Dermis blood vessel endothelial cell (primary cell): ENCODE measurements around the gene DNAJC15. TPM values are rescaled to one million over a fixed set of nuclear protein-coding genes. Genes with fewer than 3 reads are reported as not detected.

Source experiments
- DNase-seq: peaks from one replicate; pipeline ENCODE4 v3.0.0; 2010
- total RNA-seq: library from RNA; depleted of rRNA; stranded (reverse); fragments of >200 nt; gene quantifications from 2 replicates; pipeline ENCODE4 v1.2.3, GENCODE V29; 2014

The DNAJC15 gene
- total RNA-seq, 1 donor from 2014 or later = 4.9 TPM

DNA sequence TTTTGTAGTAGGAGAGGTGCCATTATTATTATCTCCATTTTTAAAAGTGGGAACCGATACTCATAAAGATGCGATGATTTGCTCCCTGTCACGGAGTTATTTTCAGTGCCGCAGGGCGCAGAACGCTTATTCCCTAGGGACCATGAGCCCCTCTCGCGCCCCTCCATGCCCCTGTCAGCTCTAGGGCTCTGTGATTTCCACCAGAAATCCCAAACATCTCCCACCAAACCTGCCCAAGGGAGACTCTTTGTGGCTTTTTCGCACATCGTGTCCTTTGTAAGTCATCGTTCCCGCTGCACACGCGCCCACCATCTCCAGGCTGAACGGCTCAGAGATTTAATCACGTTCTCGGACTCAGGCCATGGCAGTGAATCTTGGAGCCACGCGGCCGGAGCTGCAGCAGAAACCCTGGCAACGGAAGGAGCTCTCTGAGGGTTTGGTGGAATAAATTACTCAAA is 105.1 kb downstream of the DNAJC15 start:
- no peak for DNase-seq

DNA sequence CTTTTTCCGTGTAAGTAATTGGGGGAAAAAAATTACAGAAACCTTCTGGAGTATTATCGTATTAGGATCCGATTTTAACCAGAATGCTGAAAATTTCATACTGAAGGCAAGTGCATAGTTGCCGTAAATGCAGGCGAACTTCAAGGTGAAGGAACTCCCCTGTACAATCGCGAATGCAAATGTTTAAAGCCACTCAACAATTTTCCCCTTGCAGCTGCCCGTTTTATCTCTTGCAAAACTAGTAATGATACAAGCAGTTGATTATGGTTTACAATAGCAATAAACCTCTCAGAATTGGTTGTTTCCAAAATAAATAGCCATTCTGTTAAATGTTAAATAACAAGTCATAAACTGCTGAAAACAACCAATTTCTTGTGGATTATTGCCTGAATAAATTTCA is 105.7 kb downstream of the DNAJC15 start:
- DNase-seq = no peak

DNA sequence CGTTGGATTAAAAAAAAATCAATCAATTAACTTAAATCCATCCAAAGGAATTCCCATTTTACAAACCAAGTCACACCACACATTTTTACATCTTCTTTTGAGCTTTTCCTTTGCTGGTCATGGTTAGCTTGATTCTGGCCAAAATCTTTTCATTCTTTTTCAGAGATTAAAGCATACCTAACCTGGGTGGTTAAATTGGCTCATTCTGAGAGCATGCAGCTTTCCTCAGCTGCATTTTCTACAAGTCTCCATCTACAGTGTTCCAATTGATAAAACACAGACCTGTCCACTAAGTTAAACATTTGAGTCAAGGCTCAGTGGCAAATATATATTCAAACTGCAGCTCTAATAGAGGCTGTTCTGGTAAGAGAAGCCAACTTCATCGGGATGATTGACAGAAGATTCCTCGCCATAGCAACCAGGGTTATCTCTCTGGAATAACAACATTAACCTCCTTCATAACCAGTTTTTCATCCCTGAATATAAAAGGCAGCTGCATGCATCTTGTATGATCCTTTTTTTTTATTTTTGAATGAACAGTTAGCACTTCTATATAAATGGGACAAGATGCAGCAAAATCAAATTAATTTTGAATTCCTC is 106.2 kb downstream of the DNAJC15 start:
- no peak for DNase-seq

- peak; percentile 36 for DNase-seq
Measured at GRCh38 chr13:43132257-43132656, 108.9 kb downstream of the DNAJC15 start.

DNA sequence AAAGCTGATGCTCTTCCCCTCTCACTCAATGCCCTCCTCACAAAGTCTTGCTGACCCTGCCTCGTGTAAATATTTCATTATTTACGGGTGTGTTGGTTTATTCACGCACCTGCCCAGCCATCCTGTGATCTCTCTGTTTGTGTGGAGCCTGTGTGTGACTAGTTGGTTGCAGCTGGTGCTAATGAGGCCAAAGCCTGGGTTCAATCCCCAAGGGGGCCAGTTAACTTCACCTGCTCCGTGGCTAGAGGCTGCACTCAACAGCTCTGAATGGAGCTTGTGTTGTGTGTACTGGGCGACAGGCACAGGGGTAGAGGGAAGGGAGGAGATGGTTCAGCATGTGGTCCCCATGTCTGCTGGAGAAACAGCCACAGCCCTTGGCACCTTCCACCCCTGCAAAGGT is 109.5 kb downstream of the DNAJC15 start:
- no peak for DNase-seq

DNA sequence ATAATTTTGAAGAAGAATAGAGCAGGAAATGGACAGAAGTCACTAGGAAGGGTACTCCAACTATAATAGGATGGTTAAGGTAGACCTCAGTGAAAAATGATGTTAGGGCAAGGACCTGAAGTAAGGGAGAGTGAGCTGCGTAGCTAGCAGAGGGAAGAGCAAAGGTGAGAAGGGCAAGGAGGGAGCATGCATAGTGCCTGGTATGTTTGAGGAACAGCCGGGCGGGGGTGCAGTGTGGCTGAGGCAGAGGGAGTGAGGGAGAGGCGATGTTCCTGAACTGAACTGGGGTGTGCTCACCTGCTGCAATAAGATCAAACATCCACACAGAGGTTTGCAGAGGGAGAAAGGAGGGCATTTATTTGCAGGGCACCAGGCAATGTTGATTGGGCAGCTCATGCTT is 110.4 kb downstream of the DNAJC15 start:
- DNase-seq = no peak

GRCh38 chr13:43134868-43135267 is 111.5 kb downstream of the DNAJC15 start:
- no peak for DNase-seq

DNA sequence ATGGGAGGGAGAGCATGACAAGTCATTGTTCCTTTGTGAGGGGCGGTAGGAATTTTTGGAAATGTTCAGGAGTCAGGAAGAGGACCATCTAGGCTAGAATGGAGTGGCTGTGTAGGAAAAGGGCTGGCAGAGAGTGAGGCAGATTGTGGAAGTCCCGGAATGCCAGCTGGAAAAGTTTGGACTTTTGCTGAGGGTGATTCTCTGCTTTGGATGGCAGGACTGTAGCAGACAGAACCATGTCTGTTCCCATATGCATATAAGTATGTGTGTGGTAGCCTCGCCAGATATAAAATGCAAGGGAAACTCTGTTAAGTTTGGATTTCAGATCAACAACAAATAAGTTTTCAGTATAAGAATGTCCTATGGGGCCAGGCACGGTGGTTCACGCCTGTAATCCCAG is 112.1 kb downstream of the DNAJC15 start:
- no peak for DNase-seq

DNA sequence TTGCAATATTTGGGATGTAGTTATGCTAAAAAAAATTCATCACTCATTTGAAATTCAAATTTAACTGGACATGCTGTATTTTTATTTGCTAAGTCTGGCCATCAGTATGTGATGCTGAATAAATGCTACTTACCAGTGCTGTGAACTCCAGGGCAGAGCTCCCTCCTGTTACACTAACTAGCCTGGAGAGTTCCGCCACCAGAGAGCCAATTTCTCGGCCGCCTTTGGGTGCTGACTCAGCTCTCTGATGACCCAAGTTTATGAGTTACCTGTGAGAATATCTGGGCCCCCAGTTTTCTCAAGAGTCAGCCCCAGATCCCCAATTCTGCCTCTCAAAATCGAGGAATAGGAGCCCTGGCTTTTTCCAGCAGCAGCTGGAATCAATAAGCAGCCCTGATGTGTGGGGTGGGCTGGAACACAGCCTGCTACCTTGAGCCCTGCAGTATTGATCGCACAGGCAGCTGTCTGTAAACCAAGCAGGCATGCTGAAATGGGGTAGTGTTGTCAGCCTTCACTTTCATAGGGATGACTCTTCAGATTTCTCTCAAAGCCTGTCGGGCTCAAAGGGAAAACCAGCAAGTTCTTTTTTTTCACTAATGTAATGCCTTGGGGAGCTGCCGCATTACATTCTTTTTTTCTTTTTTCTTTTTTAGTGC is 113.7 kb downstream of the DNAJC15 start:
- no peak for DNase-seq

DNA sequence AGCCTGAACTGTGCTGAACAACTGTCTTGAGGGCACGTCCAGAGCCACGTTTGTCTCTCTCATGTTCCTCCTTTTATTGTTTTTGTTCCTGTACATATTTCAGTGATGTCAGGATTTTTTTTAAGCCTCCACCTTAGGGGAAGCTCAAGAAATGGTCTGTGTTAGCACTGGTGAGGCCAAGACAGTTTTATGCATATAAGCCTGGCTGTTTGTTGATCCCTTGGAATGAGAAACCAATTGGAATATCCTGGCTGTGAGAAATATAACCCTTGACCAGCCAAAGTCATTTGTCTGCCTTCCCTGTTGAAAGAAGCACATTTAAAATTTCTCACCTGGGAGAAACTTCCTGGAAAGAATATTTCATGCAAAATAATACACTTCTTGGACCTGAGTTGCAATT is 115.8 kb downstream of the DNAJC15 start:
- no peak for DNase-seq

GRCh38 chr13:43139921-43140320 is 116.5 kb downstream of the DNAJC15 start:
- no peak for DNase-seq

DNA sequence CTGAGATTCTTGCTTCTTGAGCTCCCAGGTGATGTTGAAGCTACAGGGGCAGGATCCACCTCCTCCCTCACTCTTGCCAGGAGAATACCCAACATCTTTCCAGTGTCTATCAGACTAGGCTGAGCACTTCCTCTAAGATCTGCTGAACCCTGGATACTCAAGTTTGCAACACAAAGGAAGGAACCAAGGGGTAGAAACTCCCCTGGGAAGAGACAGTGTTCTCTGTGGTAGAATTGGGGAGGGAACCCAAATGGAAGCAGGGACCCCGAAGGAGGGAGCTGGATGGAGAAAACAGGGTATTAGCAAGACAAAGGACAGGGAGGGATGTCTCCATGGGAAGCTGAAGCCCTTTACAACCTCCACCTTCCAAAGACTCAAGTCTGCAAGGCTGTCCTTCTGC is 117.6 kb downstream of the DNAJC15 start:
- no peak for DNase-seq

GRCh38 chr13:43141685-43142084 is 118.3 kb downstream of the DNAJC15 start:
- no peak for DNase-seq

- no peak for DNase-seq
Measured at GRCh38 chr13:43143591-43143990, 120.2 kb downstream of the DNAJC15 start.

- no peak for DNase-seq
Measured at GRCh38 chr13:43145534-43146196, 122.3 kb downstream of the DNAJC15 start.

DNA sequence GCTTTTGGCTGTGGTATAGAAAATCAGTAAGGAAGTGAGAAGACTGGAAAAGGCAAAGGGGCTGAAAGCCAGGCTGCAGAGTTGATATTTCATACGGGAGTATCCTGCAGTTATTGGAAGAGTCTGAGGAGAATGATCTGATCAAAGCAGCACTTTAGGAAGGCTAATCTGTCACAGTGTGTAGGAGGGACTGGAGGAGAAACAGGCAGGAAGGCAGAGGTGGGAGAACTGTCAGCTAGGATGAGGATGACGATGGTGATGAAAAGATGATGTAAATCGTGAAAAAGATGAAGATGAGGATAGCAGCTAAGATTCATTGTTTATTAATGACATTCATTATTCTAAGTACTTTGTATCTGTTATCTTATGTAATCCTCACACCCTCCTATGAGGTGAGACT is 123.0 kb downstream of the DNAJC15 start:
- DNase-seq = no peak

GRCh38 chr13:43150369-43151207 is 127.2 kb downstream of the DNAJC15 start:
- no peak for DNase-seq

GRCh38 chr13:43153436-43154090 is 130.2 kb downstream of the DNAJC15 start:
- DNase-seq = no peak

GRCh38 chr13:43154156-43154651 is 130.8 kb downstream of the DNAJC15 start:
- DNase-seq = no peak

DNA sequence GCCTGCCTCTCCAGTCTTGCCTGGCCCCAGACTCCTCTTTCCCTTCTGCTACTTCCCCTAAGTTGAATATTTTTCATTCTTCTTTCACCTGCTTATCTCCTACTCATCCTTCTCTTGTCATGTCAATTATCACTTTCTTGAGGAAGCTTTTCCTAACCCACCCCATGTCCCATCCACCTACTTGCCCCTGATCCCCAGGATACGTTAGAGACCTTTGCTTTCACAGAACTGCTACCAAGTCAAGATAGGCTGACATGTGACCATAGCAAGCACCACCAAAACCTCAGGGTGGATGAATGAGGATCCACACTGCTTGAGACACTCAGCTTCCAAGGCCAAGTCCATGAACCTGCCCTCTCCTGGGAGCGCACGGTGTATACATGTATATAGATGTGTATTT is 131.5 kb downstream of the DNAJC15 start:
- DNase-seq = no peak

DNA sequence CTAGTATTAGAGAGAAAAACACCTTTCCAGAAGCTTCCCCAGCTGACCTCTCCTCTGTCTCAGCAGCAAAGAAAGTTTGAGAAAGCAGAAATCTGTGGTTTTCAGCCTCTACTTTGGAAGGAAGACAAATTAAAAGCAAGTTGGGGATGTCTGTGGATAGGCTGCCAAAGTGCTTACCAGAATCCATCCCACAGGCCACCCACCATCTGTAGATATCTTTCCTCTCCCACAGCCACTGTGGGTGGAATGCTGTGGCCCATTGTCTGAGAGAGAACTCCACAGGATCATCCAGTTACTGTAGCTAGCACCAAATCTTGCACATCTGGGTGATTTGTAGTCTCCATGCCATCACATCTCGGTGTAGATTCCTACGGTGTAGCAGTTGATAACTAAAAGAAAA is 133.5 kb downstream of the DNAJC15 start:
- DNase-seq = no peak

- no peak for DNase-seq
Measured at GRCh38 chr13:43157796-43158195, 134.4 kb downstream of the DNAJC15 start.

GRCh38 chr13:43158516-43158915 is 135.1 kb downstream of the DNAJC15 start:
- no peak for DNase-seq
